ENCODE results near the gene CAVIN4. TPM values are rescaled to one million over a fixed set of nuclear protein-coding genes. Genes with fewer than 3 reads are reported as not detected.

Gene CAVIN4
- total and polyA plus RNA-seq, 9 of the 15 experiments (the other 6 are each of a cell fraction or from before 2014, with no cell fraction given) = 0.06 to 0.29 (median 0.18) TPM

GRCh38 chr9:100598641-100599145 lies 20.8 kb downstream of the CAVIN4 start (continued):
- TF ChIP-seq NONO (IDR thresholded peaks at IDR 0.05; ENCODE audit: low read depth in 2 of 2, low read length in 1 of 2) (no peak), MYBL2 (IDR thresholded peaks at IDR 0.05; ENCODE audit: low read depth) (no peak), MYBL2 (CRISPR knock-in tag; IDR thresholded peaks at IDR 0.05; ENCODE audit: borderline replicate concordance) (no peak), ZNF318 (IDR thresholded peaks at IDR 0.05; ENCODE audit: borderline replicate concordance in 1 of 2, low read depth in 1 of 2) (no peak), HNRNPL (IDR thresholded peaks at IDR 0.05; ENCODE audit: low read depth, low read length) (peak; percentile 63; the same call in 1 of the 2 replicates), ZNF395 (CRISPR knock-in tag; IDR thresholded peaks at IDR 0.05) (no peak), TEAD4 (IDR thresholded peaks at IDR 0.05; ENCODE audit: low read length) (no peak), TEAD4 (CRISPR knock-in tag; IDR thresholded peaks at IDR 0.05; ENCODE audit: borderline replicate concordance) (no peak), RCOR1 (IDR thresholded peaks at IDR 0.05; ENCODE audit: borderline replicate concordance in 1 of 2, low read depth in 2 of 2, low read length in 2 of 2) (no peak), CBX2 (IDR thresholded peaks at IDR 0.05; ENCODE audit: insufficient read depth, low read length, poor library complexity, severe bottlenecking) (no peak), RBM22 (IDR thresholded peaks at IDR 0.05; ENCODE audit: low read depth, low read length, poor library complexity, severe bottlenecking) (no peak)
